NT2/D1 (cell line): ENCODE measurements around the gene WNT4.

Source experiments
- SUZ12 ChIP-seq: IDR thresholded peaks from 2 replicates; pipeline ENCODE4 v1.6.1; 2011; ENCODE audit not compliant: insufficient read length, insufficient read depth; ENCODE audit errors: extremely low read depth
- YY1 ChIP-seq: IDR thresholded peaks from 2 replicates; pipeline ENCODE4 v1.6.1; 2011; ENCODE audit not compliant: insufficient read length, insufficient read depth
- ZNF274 ChIP-seq: IDR thresholded peaks from 2 replicates; pipeline ENCODE4 v1.6.1; 2011; ENCODE audit warnings: mild to moderate bottlenecking, low read depth, low read length

DNA sequence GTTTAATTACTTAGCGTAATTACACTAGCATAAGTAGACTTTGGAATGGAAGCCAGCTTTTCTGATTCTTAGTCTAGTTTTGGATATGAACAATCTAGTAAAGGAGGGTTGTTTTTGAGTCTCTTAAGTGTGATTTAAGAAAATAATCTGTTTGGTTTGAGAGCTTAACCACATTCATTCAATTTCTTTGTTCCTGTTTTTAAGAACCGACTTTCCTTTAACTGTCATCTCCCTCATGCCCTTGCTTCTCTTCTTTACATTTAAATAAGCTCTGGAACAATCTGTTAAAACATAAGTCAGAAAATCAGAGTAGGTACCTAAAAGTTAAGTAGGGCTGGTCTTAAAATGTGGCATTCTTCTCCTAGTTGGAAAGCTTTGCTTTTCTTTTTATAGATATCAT is 62.7 kb downstream of the WNT4 start:
- TF ChIP-seq YY1 (no peak), ZNF274 (no peak), SUZ12 (no peak)
